Measurements from ENCODE around the gene RNF212. TPM values are rescaled to one million over a fixed set of nuclear protein-coding genes. Genes with fewer than 3 reads are reported as not detected.

Gene RNF212
- polyA plus RNA-seq, 2 of the 4 experiments (the other 2 are of a cell fraction) = 3.0 TPM

GRCh38 chr4:1050486-1051213 lies 62.7 kb downstream of the RNF212 start:
- Histone ChIP-seq H3K4me1 (peaks cover 1% of the 10 kb centered on the region; the same call in 1 of the 3 replicates), H3K9me3 (no peaks in the 10 kb centered on the region), H3K4me2 (no peak overlapping the region), H3K4me3 (no peak overlapping the region), H3K27ac (no peak overlapping the region)
- TF ChIP-seq CTCF (IDR thresholded peaks at IDR 0.05) = no peak
- no peak for TF ChIP-seq JUN (IDR thresholded peaks at IDR 0.05)
- no peak for TF ChIP-seq POLR2AphosphoS2 (conservative IDR thresholded peaks at IDR 0.05; ENCODE audit: low read length)
- no peak for TF ChIP-seq MAX (IDR thresholded peaks at IDR 0.05)
- TF ChIP-seq MAZ (IDR thresholded peaks at IDR 0.05; ENCODE audit: borderline replicate concordance, low read depth, low read length) = no peak
- no peak for TF ChIP-seq HEYL (CRISPR knock-in tag; IDR thresholded peaks at IDR 0.05)
- no peak for TF ChIP-seq HES2 (IDR thresholded peaks at IDR 0.05)
- TF ChIP-seq SREBF2 (IDR thresholded peaks at IDR 0.05) = no peak
- TF ChIP-seq ZNF302 (CRISPR knock-in tag; IDR thresholded peaks at IDR 0.05) = no peak
- ChIA-PET CTCF (interaction anchor here (0.9 kb wide), 1 partner anchor 462 kb away, joined by 3 read pairs; no protein-coding TSS in a partner anchor), POLR2A (no interaction called here)
- FAIRE-seq (no peak), DNase-seq (ENCODE audit: low read depth in 1 of 2, low spot score in 1 of 2) (no peak), ATAC-seq (no peak)
- WGBS (ENCODE audit: missing lambda C conversion rate) = 87% methylated on average over 37 of the region's 40 CpGs

- ChIA-PET POLR2A (no interaction called here), CTCF (no interaction called here)
- TF ChIP-seq HOXB13 (CRISPR knock-in tag; IDR thresholded peaks at IDR 0.05; ENCODE audit: low read depth) = no peak
- TF ChIP-seq HOXB5 (CRISPR knock-in tag; IDR thresholded peaks at IDR 0.05) = no peak
- no peak for TF ChIP-seq CHD2 (IDR thresholded peaks at IDR 0.05; ENCODE audit: low read length, partially characterized antibody)
- no peak for TF ChIP-seq KDM5A (IDR thresholded peaks at IDR 0.05)
- no peak for TF ChIP-seq ZSCAN20 (CRISPR knock-in tag; IDR thresholded peaks at IDR 0.05)
- TF ChIP-seq ZNF302 (CRISPR knock-in tag; IDR thresholded peaks at IDR 0.05) = no peak
- TF ChIP-seq NPAS2 (CRISPR knock-in tag; IDR thresholded peaks at IDR 0.05; ENCODE audit: borderline replicate concordance) = no peak
- TF ChIP-seq POLR2A (IDR thresholded peaks at IDR 0.05; ENCODE audit: low read length) = no peak
- no peak for TF ChIP-seq RAD21 (conservative IDR thresholded peaks at IDR 0.05 in 1 of 2, IDR thresholded peaks at IDR 0.05 in 1 of 2)
- Histone ChIP-seq H3K9me3 (no peaks in the 10 kb centered on the region), H3K4me3 (no peak overlapping the region), H3K4me1 (peaks cover 13% of the 10 kb centered on the region), H3K4me2 (no peak overlapping the region), H3K27ac (no peak overlapping the region)
- no peak for DNase-seq (ENCODE audit: low read depth in 1 of 2, low spot score in 1 of 2)
- ATAC-seq = no peak
- 88% methylated on average over 14 of the region's 21 CpGs for WGBS (ENCODE audit: missing lambda C conversion rate)
- FAIRE-seq = no peak
Observed at GRCh38 chr4:1049591-1049905, 63.8 kb downstream of the RNF212 start.

GRCh38 chr4:1048773-1049590 lies 64.4 kb downstream of the RNF212 start:
- H3K9me3 ChIP-seq = no peaks in the 10 kb centered on the region
- FAIRE-seq = no peak
- ChIA-PET CTCF (no interaction called here), POLR2A (no interaction called here)
- peaks cover 18% of the 10 kb centered on the region for H3K4me1 ChIP-seq
- H3K27ac ChIP-seq = no peak overlapping the region
- no peak overlapping the region for H3K4me3 ChIP-seq
- H3K4me2 ChIP-seq = no peak overlapping the region
- WGBS (ENCODE audit: missing lambda C conversion rate) = 61% methylated on average over 16 of the region's 16 CpGs
- no peak for DNase-seq (ENCODE audit: low read depth in 1 of 2, low spot score in 1 of 2)
- ATAC-seq = no peak
- TF ChIP-seq MYC (IDR thresholded peaks at IDR 0.05; ENCODE audit: borderline replicate concordance, low read length) (no peak), EP300 (IDR thresholded peaks at IDR 0.05) (no peak), RCOR1 (IDR thresholded peaks at IDR 0.05; ENCODE audit: low read depth, low read length) (no peak), MAZ (IDR thresholded peaks at IDR 0.05; ENCODE audit: borderline replicate concordance, low read depth, low read length) (no peak), NFE2L2 (conservative IDR thresholded peaks at IDR 0.05; ENCODE audit: low read length) (no peak), EHF (CRISPR knock-in tag; IDR thresholded peaks at IDR 0.05) (no peak), SMC3 (IDR thresholded peaks at IDR 0.05) (no peak), TFCP2L1 (CRISPR knock-in tag; IDR thresholded peaks at IDR 0.05) (no peak), FOSL2 (IDR thresholded peaks at IDR 0.05) (no peak), FOSL2 (CRISPR knock-in tag; IDR thresholded peaks at IDR 0.05) (no peak), ZFP36 (IDR thresholded peaks at IDR 0.05; ENCODE audit: borderline replicate concordance, partially characterized antibody) (no peak), CBX8 (IDR thresholded peaks at IDR 0.05) (no peak), KDM1A (IDR thresholded peaks at IDR 0.05; ENCODE audit: low read depth) (no peak), ATOH8 (CRISPR knock-in tag; IDR thresholded peaks at IDR 0.05; ENCODE audit: low read depth) (no peak), HDAC2 (IDR thresholded peaks at IDR 0.05) (no peak), HOXA7 (CRISPR knock-in tag; IDR thresholded peaks at IDR 0.05) (no peak), GATA3 (IDR thresholded peaks at IDR 0.05; ENCODE audit: borderline replicate concordance) (no peak)
